ENCODE results near the gene CPNE6.
A peak's percentile ranks its signal among the peaks of the same experiment; 100 is the strongest.

The CPNE6 gene

DNA sequence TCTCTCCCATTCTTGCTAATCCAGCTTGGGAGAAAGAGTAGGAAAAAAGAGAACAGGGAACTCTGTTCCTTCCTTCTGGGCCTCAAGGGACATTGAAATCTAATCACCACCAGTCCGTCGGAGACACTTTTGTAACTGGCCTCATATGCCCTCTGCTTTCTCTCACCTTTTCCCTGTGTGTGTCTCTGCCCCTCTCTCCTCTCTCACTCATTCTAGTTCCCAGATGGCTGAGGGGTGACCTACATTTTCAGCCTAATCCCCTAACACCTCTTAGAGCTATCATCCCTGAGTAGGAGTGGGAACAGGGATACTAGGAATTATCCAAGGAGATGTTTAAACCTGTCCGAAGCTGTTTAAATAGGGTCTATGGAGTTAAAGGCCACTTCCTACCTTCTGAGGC is 13.9 kb downstream of the CPNE6 start:
- no peaks in the 10 kb centered on the region for H3K36me3 ChIP-seq (ENCODE audit: control insufficient read depth in 2 of 2, insufficient read depth in 2 of 2, low read length in 2 of 2)
- H3K9ac ChIP-seq (ENCODE audit: low read depth in 1 of 2, low read length in 2 of 2), result no peak overlapping the region
- H3K4me3 ChIP-seq (ENCODE audit: low read length in 2 of 2), result no peak overlapping the region
- H3K9me3 ChIP-seq (ENCODE audit: control insufficient read depth in 2 of 2, low read length in 2 of 2), result no peaks in the 10 kb centered on the region
- no peaks in the 10 kb centered on the region for H3K27me3 ChIP-seq (ENCODE audit: control insufficient read depth in 2 of 2, insufficient read depth in 2 of 2, low read length in 2 of 2)
- no peak overlapping the region for H3K27ac ChIP-seq (ENCODE audit: low read depth in 2 of 2, low read length in 2 of 2)
- H3K4me1 ChIP-seq (ENCODE audit: control insufficient read depth in 2 of 2, insufficient read depth in 2 of 2, low read length in 2 of 2), result peaks cover 8 to 11% of the 10 kb centered on the region in 2 donors

DNA sequence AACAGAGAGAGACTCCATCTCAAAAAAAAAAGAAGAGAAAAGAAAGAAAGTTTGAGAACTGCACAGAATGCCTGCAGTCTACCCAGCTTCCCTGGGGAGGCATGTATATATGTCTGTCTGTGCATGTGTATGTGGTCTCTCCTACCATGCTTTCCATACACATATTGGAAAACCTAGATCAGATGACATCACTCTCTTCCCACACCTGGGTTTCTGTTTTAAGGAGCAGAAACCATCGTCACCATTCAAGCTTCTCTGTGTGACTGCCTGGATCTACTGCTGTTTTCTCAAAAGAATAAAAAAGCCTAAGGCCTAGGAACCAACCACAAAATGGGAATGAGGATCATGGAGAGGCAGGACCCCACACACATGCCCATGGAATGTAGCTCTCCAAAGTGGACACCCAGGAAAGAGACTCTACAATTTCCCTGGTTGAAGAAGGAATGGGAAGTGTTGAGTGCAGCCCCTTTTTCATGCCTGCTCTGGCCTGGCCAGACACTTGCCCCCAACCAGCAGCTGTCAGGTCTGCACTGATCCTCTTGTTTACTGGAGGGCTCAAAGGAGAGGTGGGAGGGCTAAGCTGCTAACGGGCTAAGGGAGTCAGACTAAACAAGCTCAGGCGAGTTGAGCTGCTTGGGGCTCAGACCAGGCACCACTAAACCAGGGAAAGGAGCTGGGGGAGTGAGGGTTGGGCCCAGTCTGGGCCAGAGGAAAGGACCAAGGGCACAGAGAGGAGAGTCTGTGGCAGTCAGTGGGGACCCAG is 15.0 kb downstream of the CPNE6 start:
- Histone ChIP-seq H3K27me3 (ENCODE audit: control insufficient read depth in 2 of 2, insufficient read depth in 2 of 2, low read length in 2 of 2) (no peaks in the 10 kb centered on the region), H3K9ac (ENCODE audit: low read depth in 1 of 2, low read length in 2 of 2) (no peak overlapping the region), H3K27ac (ENCODE audit: low read depth in 2 of 2, low read length in 2 of 2) (no peak overlapping the region), H3K4me1 (ENCODE audit: control insufficient read depth in 2 of 2, insufficient read depth in 2 of 2, low read length in 2 of 2) (peaks cover 0 to 4% of the 10 kb centered on the region in 2 donors), H3K4me3 (ENCODE audit: low read length in 2 of 2) (no peak overlapping the region), H3K36me3 (ENCODE audit: control insufficient read depth in 2 of 2, insufficient read depth in 2 of 2, low read length in 2 of 2) (no peaks in the 10 kb centered on the region), H3K9me3 (ENCODE audit: control insufficient read depth in 2 of 2, low read length in 2 of 2) (no peaks in the 10 kb centered on the region)

DNA sequence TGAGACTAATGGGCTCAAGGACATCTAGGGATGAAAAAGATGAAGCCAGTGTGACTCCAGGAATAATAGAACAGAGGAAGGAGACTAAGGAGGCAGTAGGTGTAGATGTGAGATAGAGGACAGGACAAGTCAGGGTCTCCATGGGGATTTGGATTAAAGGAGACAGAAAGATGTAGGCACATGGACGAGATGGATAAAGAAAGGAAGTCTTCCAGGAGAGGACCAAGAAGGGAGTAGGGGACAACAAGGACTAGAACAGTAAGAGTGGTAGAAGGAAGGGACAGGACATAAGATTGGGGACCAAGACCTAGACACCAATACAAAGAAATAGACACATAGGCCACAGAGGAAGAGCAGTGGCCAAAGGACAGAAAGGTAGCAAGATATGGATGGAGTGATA is 15.6 kb downstream of the CPNE6 start:
- no peaks in the 10 kb centered on the region for H3K9me3 ChIP-seq (ENCODE audit: control insufficient read depth in 2 of 2, low read length in 2 of 2)
- no peaks in the 10 kb centered on the region for H3K36me3 ChIP-seq (ENCODE audit: control insufficient read depth in 2 of 2, insufficient read depth in 2 of 2, low read length in 2 of 2)
- H3K4me1 ChIP-seq (ENCODE audit: control insufficient read depth in 2 of 2, insufficient read depth in 2 of 2, low read length in 2 of 2), result peaks cover 0 to 4% of the 10 kb centered on the region in 2 donors
- H3K9ac ChIP-seq (ENCODE audit: low read depth in 1 of 2, low read length in 2 of 2), result no peak overlapping the region
- H3K4me3 ChIP-seq (ENCODE audit: low read length in 2 of 2), result no peak overlapping the region
- H3K27me3 ChIP-seq (ENCODE audit: control insufficient read depth in 2 of 2, insufficient read depth in 2 of 2, low read length in 2 of 2), result no peaks in the 10 kb centered on the region
- no peak overlapping the region for H3K27ac ChIP-seq (ENCODE audit: low read depth in 2 of 2, low read length in 2 of 2)

GRCh38 chr14:24088095-24088494 is 16.7 kb downstream of the CPNE6 start:
- Histone ChIP-seq H3K9ac (ENCODE audit: low read depth in 1 of 2, low read length in 2 of 2) (no peak overlapping the region), H3K9me3 (ENCODE audit: control insufficient read depth in 2 of 2, low read length in 2 of 2) (no peaks in the 10 kb centered on the region), H3K27me3 (ENCODE audit: control insufficient read depth in 2 of 2, insufficient read depth in 2 of 2, low read length in 2 of 2) (no peaks in the 10 kb centered on the region), H3K4me3 (ENCODE audit: low read length in 2 of 2) (no peak overlapping the region), H3K27ac (ENCODE audit: low read depth in 2 of 2, low read length in 2 of 2) (no peak overlapping the region), H3K36me3 (ENCODE audit: control insufficient read depth in 2 of 2, insufficient read depth in 2 of 2, low read length in 2 of 2) (no peaks in the 10 kb centered on the region), H3K4me1 (ENCODE audit: control insufficient read depth in 2 of 2, insufficient read depth in 2 of 2, low read length in 2 of 2) (peaks cover 0 to 11% of the 10 kb centered on the region in 2 donors)

- H3K4me3 ChIP-seq (ENCODE audit: low read length in 2 of 2), result no peak overlapping the region
- no peaks in the 10 kb centered on the region for H3K9me3 ChIP-seq (ENCODE audit: control insufficient read depth in 2 of 2, low read length in 2 of 2)
- no peaks in the 10 kb centered on the region for H3K27me3 ChIP-seq (ENCODE audit: control insufficient read depth in 2 of 2, insufficient read depth in 2 of 2, low read length in 2 of 2)
- no peaks in the 10 kb centered on the region for H3K36me3 ChIP-seq (ENCODE audit: control insufficient read depth in 2 of 2, insufficient read depth in 2 of 2, low read length in 2 of 2)
- H3K27ac ChIP-seq (ENCODE audit: low read depth in 2 of 2, low read length in 2 of 2), result no peak overlapping the region
- peaks cover 4 to 19% of the 10 kb centered on the region in 2 donors for H3K4me1 ChIP-seq (ENCODE audit: control insufficient read depth in 2 of 2, insufficient read depth in 2 of 2, low read length in 2 of 2)
- H3K9ac ChIP-seq (ENCODE audit: low read depth in 1 of 2, low read length in 2 of 2), result peak overlapping the region in 1 of 2 donors; percentile 5
Observed at GRCh38 chr14:24089890-24090289, 18.5 kb downstream of the CPNE6 start.

DNA sequence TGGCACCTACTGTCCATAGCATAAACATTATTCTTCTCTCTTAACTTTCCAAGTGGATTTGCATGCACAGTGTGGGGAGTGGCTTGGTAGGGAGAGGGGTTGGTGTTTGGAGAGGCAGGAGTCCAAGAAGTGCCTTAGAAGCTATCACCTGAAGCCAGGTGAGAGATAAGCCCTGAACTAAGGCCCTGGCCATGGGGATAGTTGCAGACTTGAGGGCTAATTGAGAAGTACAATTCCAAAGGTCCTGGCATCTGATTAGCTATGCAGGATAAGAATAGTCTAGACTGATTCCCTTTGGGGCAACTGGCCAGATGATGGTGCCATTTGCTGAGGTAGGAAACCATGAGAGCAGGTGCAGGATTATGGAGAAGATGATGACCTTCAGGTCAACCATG is 20.7 kb downstream of the CPNE6 start:
- no peak overlapping the region for H3K4me3 ChIP-seq (ENCODE audit: low read length in 2 of 2)
- H3K27ac ChIP-seq (ENCODE audit: low read depth in 2 of 2, low read length in 2 of 2), result peak overlapping the region; percentile 99
- H3K9ac ChIP-seq (ENCODE audit: low read depth in 1 of 2, low read length in 2 of 2), result no peak overlapping the region
- no peaks in the 10 kb centered on the region for H3K9me3 ChIP-seq (ENCODE audit: control insufficient read depth in 2 of 2, low read length in 2 of 2)
- H3K36me3 ChIP-seq (ENCODE audit: control insufficient read depth in 2 of 2, insufficient read depth in 2 of 2, low read length in 2 of 2), result peaks cover 0 to 4% of the 10 kb centered on the region in 2 donors
- H3K4me1 ChIP-seq (ENCODE audit: control insufficient read depth in 2 of 2, insufficient read depth in 2 of 2, low read length in 2 of 2), result peaks cover 13 to 29% of the 10 kb centered on the region in 2 donors
- no peaks in the 10 kb centered on the region for H3K27me3 ChIP-seq (ENCODE audit: control insufficient read depth in 2 of 2, insufficient read depth in 2 of 2, low read length in 2 of 2)

DNA sequence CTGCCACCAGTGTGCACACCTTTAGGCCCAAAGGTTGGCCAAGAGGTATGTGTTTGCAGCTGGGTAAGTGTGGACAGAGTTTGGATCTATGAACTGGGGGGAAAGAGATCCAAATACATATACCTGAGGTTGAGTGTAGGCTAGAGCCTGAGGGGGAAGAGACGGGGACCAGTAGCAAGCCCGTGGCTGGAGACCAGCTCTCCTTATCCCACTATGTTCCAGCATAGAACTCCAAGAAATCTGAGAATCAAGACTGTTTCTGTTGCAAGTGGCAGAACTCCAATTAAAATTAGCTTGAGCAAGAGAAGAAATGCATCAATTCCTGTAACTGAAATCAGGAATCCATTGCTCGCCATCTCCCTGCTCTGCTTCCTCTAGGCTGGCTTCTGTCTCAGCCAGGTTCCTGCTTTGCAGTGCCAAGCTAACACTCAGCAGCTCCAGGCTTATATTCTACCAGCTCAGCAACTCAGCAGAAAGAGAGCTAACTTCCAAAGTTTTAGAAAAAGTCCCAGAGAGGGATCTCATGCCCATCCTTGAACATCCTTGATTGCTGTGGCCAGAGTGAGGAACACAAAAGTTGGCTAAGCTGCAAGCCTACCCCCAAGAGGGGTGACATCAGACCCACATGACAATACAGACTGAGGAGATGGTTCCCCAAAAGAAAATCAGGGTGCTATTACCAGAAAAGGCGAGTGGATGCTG is 21.3 kb downstream of the CPNE6 start:
- H3K36me3 ChIP-seq (ENCODE audit: control insufficient read depth in 2 of 2, insufficient read depth in 2 of 2, low read length in 2 of 2), result peaks cover 0 to 4% of the 10 kb centered on the region in 2 donors
- no peaks in the 10 kb centered on the region for H3K27me3 ChIP-seq (ENCODE audit: control insufficient read depth in 2 of 2, insufficient read depth in 2 of 2, low read length in 2 of 2)
- H3K4me3 ChIP-seq (ENCODE audit: low read length in 2 of 2), result no peak overlapping the region
- no peak overlapping the region for H3K9ac ChIP-seq (ENCODE audit: low read depth in 1 of 2, low read length in 2 of 2)
- H3K9me3 ChIP-seq (ENCODE audit: control insufficient read depth in 2 of 2, low read length in 2 of 2), result no peaks in the 10 kb centered on the region
- peak overlapping the region; percentile 99 for H3K27ac ChIP-seq (ENCODE audit: low read depth in 2 of 2, low read length in 2 of 2)
- H3K4me1 ChIP-seq (ENCODE audit: control insufficient read depth in 2 of 2, insufficient read depth in 2 of 2, low read length in 2 of 2), result peaks cover 13 to 29% of the 10 kb centered on the region in 2 donors

DNA sequence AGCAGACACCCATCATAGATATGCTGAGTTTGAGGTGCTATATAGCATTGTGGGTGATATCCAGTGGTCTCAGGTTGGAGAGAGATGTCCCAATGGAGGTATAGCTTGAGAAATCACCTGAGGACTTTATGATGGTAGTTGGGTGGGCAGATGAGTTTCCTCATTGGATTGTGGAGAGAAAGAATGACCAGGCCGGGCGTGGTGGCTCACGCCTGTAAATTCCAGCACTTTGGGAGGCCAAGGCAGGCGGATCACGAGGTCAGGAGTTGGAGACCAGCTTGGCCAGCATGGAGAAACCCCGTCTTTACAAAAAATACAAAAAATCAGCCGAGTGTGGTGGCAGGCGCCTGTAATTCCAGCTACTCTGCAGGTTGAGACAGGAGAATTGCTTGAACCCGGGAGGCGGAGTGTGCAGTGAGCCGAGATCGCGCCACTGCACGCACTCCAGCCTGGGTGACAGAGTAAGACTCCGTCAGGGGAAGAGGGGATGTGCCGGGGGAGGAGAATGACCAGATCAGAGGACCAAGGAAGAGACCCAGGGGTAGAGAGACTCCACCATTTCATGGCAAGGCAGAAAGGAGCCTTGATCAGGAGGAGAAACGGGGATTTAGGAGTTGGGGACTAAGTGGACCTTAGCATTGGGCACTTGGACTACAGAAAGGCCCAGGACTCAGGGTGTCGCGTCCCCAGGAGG is 22.0 kb downstream of the CPNE6 start:
- Histone ChIP-seq H3K27ac (ENCODE audit: low read depth in 2 of 2, low read length in 2 of 2) (peak overlapping the region; percentile 99), H3K4me3 (ENCODE audit: low read length in 2 of 2) (peak overlapping the region; percentile 57 to 85), H3K36me3 (ENCODE audit: control insufficient read depth in 2 of 2, insufficient read depth in 2 of 2, low read length in 2 of 2) (peaks cover 5 to 9% of the 10 kb centered on the region in 2 donors), H3K4me1 (ENCODE audit: control insufficient read depth in 2 of 2, insufficient read depth in 2 of 2, low read length in 2 of 2) (peaks cover 13 to 29% of the 10 kb centered on the region in 2 donors), H3K9me3 (ENCODE audit: control insufficient read depth in 2 of 2, low read length in 2 of 2) (no peaks in the 10 kb centered on the region), H3K27me3 (ENCODE audit: control insufficient read depth in 2 of 2, insufficient read depth in 2 of 2, low read length in 2 of 2) (no peaks in the 10 kb centered on the region), H3K9ac (ENCODE audit: low read depth in 1 of 2, low read length in 2 of 2) (peak overlapping the region; percentile 47 to 93)

DNA sequence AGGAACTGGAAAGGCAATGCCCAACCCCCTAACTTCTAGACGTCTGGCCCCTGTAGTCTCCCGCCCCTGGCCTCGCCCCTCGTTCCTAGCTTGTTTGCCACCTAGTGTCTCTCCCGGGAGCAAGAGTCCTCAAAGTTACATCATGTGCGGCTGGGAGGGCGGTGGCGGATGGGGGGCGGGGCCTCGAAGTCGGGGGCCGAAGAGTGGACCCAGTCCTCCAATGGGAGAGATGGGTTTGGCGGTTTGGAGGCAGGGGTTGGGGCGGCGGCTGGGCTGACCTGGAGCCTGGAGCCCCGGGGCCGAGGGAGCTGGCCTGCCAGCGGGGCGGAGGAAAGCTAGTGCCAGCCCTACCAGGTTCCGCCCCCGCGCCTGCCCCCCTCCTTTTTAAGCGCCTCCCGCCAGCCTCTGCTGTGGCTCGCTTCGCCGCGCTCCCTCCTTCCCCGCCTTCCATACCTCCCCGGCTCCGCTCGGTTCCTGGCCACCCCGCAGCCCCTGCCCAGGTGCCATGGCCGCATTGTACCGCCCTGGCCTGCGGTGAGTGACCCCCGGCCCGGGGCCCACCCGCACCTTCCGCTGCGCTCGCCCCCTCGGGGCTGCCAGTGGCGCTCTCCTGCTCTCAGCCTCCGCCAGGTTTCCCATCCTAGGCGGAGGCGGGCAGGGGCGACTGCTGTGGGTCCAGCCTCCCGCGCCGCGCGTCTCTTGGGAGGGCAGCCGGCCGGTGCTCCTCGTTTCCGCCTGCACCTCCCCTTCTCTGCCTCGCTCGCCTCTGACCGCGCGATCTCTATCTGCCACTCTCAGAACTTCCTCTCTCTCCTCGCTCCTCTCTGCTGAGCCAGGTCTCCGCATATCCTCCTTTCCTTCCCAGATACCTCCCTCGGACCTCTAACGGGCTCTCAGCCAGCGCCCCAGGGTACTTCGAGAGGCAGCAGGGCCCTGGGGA is 22.8 kb downstream of the CPNE6 start, which contains the start of gene PCK2:
TSS of gene PCK2 (plus strand) at position 411 of the 940 bp plus-strand sequence. CDS start at position 506, 95 bp downstream.
- Histone ChIP-seq H3K4me1 (ENCODE audit: control insufficient read depth in 2 of 2, insufficient read depth in 2 of 2, low read length in 2 of 2) (peaks cover 13 to 29% of the 10 kb centered on the region in 2 donors), H3K9ac (ENCODE audit: low read depth in 1 of 2, low read length in 2 of 2) (peak within 1 kb of the TSS; percentile 93 to 98), H3K9me3 (ENCODE audit: control insufficient read depth in 2 of 2, low read length in 2 of 2) (no peaks in the 10 kb centered on the region), H3K36me3 (ENCODE audit: control insufficient read depth in 2 of 2, insufficient read depth in 2 of 2, low read length in 2 of 2) (peaks cover 13 to 15% of the 10 kb centered on the region in 2 donors), H3K27me3 (ENCODE audit: control insufficient read depth in 2 of 2, insufficient read depth in 2 of 2, low read length in 2 of 2) (no peaks in the 10 kb centered on the region), H3K27ac (ENCODE audit: low read depth in 2 of 2, low read length in 2 of 2) (peak within 1 kb of the TSS; percentile 99), H3K4me3 (ENCODE audit: low read length in 2 of 2) (peak within 1 kb of the TSS; percentile 85 to 92)
